Upper lobe of right lung (tissue), 1 donor: ENCODE measurements around the gene KNDC1. TPM values are rescaled to one million over a fixed set of nuclear protein-coding genes. Genes with fewer than 3 reads are reported as not detected.

ENCODE experiments used
- ATAC-seq: fragments of 200-7000 bp; cut with Tn5 transposase; one replicate; pipeline ENCODE4 v1.9.1; 2020; ENCODE audit warnings: mild to moderate bottlenecking, moderate library complexity
- DNase-seq: peaks from one replicate; pipeline ENCODE4 v3.0.0-alpha.2; 2020
- H3K27ac ChIP-seq: fragments of 200-600 bp; one replicate; pipeline ENCODE4 v1.8.0; 2022
- H3K27me3 ChIP-seq: fragments of 200-600 bp; one replicate; pipeline ENCODE4 v1.8.0; 2022; ENCODE audit warnings: mild to moderate bottlenecking
- H3K36me3 ChIP-seq: fragments of 200-600 bp; one replicate; pipeline ENCODE4 v1.8.0; 2022
- H3K4me1 ChIP-seq: fragments of 200-600 bp; one replicate; pipeline ENCODE4 v1.8.0; 2022
- H3K4me3 ChIP-seq: fragments of 200-600 bp; one replicate; pipeline ENCODE4 v1.8.0; 2022; ENCODE audit warnings: mild to moderate bottlenecking
- H3K9me3 ChIP-seq: fragments of 200-600 bp; one replicate; pipeline ENCODE4 v1.8.0; 2022
- intact Hi-C: fragments of 100-400 bp; cut with DNase I; formaldehyde crosslinking; loops from one replicate; pipeline ENCODE4 v1.11.0; 2022
- total RNA-seq: library from RNA; stranded (reverse); fragmentation: NEBNext Ultra II Directional; extraction: Animal tissue kit (Norgen Biotek cat#: 25700); gene quantifications from one replicate; pipeline ENCODE4 v1.2.1, GENCODE V29; 2021
- TF ChIP-seq, protein P1 (sequence below): fragments of 200-600 bp; IDR thresholded peaks from one replicate; pipeline ENCODE4 v1.8.0; 2022; ENCODE audit warnings: antibody characterized with exemption
- donor health status: DM: no; HTN: yes; CAD: no; lungs with severe emphysema.

Gene KNDC1
- total RNA-seq, 1 donor from 2014 or later, result 14.3 TPM

DNA sequence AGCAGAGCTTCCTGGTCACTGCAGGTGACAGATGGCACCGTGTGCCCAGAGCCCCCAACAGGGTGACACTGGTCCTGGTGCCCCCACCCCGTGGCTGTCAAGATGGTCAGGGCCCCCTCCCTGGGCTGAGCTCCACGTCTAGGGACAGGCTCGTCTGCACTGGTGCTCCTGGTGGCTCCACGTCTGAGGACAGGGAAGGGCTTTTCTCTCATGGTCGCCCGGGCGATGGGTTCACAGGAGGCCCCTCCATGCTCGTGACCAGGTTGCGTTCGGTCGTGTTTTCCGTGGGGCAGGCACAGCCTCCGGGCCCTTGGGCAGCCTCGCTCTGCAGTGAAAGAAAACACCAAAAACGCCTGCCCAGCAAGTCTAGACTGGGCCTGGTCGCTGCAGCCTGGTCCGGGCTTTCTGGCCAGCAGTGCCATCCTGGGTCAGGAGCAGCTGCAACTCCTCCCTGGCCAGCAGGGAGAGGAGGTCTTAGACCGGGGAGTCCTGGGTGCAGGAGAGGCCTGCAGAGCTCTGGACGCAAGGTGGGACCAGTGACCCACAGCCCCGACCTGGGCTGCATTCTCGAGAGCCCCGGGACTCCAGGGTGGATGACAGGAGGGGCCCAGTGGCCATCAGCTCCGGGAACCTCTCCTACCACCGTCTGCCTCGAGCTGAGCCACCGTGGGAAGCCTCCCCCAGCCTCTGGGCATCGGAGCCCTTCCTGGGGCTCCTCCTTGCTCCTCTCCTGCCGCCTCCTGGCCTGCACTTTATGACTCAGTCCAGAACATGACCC is 42.1 kb downstream of the KNDC1 start:
- no peak for DNase-seq
- Histone ChIP-seq H3K4me1 (no peaks in the 10 kb centered on the region), H3K9me3 (no peaks in the 10 kb centered on the region), H3K4me3 (no peak overlapping the region), H3K27ac (no peak overlapping the region), H3K36me3 (no peaks in the 10 kb centered on the region), H3K27me3 (no peaks in the 10 kb centered on the region)
- no peak for ATAC-seq
- intact Hi-C loops, result no loop called here
- TF ChIP-seq, protein P1, sequence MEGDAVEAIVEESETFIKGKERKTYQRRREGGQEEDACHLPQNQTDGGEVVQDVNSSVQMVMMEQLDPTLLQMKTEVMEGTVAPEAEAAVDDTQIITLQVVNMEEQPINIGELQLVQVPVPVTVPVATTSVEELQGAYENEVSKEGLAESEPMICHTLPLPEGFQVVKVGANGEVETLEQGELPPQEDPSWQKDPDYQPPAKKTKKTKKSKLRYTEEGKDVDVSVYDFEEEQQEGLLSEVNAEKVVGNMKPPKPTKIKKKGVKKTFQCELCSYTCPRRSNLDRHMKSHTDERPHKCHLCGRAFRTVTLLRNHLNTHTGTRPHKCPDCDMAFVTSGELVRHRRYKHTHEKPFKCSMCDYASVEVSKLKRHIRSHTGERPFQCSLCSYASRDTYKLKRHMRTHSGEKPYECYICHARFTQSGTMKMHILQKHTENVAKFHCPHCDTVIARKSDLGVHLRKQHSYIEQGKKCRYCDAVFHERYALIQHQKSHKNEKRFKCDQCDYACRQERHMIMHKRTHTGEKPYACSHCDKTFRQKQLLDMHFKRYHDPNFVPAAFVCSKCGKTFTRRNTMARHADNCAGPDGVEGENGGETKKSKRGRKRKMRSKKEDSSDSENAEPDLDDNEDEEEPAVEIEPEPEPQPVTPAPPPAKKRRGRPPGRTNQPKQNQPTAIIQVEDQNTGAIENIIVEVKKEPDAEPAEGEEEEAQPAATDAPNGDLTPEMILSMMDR, result no peak

DNA sequence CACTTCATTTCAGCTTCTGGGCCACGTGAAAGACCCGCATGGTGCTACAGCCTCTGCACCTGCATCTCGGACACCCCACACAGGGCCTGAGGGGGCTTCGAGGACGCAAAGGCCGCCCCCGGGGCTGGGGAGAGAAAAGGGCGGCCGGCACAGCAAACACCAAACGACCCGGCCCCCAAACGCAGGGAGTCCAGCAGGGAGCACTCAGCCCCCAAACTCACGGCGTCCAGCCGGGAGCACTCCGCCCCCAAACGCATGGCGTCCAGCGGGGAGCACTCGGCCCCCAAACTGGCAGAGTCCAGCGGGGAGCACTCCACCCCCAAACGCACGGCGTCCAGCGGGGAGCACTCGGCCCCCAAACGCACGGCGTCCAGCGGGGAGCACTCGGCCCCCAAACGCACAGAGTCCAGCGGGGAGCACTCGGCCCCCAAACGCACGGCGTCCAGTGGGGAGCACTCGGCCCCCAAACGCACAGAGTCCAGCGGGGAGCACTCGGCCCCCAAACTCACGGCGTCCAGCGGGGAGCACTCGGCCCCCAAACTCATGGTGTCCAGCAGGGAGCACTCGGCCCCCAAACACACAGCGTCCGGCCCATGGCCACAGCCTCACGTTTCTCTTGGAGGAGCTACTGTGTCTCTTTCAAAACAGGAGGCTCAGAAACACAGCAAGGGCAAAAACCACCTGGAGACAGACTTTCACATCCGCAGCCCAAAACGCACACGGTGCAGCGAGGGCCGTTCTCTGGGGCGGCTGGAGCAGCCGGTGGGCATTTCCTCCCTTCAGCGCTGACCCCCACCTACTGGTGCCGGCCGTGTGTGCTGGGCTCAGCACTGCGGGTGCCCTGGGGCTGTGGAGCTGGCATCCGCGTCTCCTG is 43.0 kb downstream of the KNDC1 start:
- intact Hi-C loops, result no loop called here
- no peak overlapping the region for H3K4me3 ChIP-seq
- no peaks in the 10 kb centered on the region for H3K27me3 ChIP-seq
- DNase-seq, result no peak
- TF ChIP-seq, protein P1, result no peak
- H3K9me3 ChIP-seq, result no peaks in the 10 kb centered on the region
- ATAC-seq, result no peak
- H3K4me1 ChIP-seq, result no peaks in the 10 kb centered on the region
- no peaks in the 10 kb centered on the region for H3K36me3 ChIP-seq
- no peak overlapping the region for H3K27ac ChIP-seq

DNA sequence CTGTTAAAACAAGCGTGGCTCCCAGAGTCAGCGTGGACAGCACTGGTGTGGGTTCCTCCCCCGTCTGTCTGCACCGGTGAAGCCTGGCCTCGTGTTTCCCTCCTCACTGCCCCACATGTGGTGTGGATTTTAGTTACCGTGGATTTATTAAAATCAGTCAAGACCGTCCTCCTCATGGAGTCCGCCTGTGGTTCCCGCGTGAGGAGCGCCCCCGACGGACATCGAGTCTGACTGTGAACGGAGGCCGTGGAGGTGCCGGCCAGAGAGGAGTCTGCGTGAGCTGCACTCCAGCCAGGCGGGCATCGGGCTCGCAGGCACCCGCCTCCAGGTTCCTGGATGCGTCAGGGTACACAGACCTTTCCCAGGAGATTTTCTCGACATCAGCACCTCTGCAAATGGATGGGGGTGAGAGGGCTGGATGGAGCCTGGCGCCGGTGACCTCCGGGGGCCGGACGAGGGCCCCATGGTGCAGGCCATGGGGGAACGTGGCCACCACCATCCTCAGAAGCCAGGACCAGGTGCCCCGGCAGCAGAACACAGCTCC is 43.7 kb downstream of the KNDC1 start:
- Histone ChIP-seq H3K27ac (no peak overlapping the region), H3K36me3 (no peaks in the 10 kb centered on the region), H3K27me3 (no peaks in the 10 kb centered on the region), H3K9me3 (no peaks in the 10 kb centered on the region), H3K4me1 (no peaks in the 10 kb centered on the region), H3K4me3 (no peak overlapping the region)
- DNase-seq (no peak), ATAC-seq (no peak)
- TF ChIP-seq, protein P1, result no peak
- intact Hi-C loops, result no loop called here

DNA sequence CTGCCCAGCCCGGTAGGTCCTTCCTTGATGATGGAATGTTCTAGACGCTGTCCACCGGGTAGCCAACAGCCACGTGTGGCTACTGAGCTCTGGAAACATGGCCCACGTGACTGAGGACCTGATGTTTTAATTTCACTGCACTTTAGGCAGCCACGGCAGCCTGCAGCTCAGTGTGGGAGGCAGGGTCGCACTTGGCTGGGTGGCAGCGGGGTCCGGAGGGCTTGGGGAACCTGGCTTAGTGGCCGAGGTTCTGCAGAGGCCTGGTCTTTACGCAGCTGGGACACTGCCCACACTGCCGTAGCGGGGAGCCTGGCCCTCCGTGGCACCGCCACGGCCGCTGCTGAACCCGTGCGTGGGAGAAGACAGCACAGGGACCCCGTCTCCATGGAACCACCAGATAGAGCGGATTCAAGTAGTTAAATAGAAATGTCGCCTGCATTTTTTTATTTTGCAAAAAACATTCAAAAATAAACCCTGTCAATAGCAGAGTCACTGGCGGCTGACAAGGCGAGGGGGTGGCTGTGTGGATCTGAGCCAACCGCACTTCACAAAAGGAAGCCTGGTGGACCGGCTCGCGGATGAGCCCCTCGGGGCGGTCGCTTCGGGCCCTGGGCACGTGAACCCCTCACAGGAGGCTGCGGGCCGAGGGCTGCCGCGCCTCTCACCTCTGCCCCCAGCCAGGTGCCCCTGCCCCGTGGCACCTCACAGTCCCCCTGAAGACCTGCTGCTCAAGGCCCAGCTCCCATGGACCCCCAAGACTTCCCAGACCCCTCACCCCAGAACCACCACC is 44.4 kb downstream of the KNDC1 start:
- no peaks in the 10 kb centered on the region for H3K4me1 ChIP-seq
- H3K27me3 ChIP-seq, result no peaks in the 10 kb centered on the region
- no peak overlapping the region for H3K27ac ChIP-seq
- no peaks in the 10 kb centered on the region for H3K9me3 ChIP-seq
- DNase-seq (no peak), ATAC-seq (no peak)
- H3K36me3 ChIP-seq, result no peaks in the 10 kb centered on the region
- intact Hi-C loops, result no loop called here
- no peak overlapping the region for H3K4me3 ChIP-seq
- TF ChIP-seq, protein P1, result no peak

DNA sequence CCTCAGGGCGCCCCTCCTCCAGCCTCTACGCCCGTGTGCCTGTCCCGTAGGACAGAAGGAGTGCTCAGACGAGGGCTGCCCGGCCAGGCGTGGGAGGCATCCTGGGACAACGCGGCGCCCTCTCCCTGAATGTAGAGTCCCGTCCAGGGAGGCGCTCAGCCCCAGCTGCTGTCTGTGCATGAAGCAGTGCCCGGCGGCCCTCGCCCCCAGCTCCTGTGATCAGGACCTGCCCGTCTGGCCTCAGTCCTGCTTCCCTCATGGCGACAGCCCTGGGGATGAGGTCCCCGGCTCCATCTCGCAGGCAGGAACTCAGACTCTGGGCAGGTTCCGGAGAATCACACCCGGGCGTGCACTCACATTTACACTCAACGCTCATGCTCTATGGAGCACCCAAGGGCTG is 45.1 kb downstream of the KNDC1 start:
- DNase-seq, result no peak
- TF ChIP-seq, protein P1, result no peak

More for the DNA sequence above, 45.1 kb downstream of the KNDC1 start:
- no peak for ATAC-seq
- intact Hi-C loops, result no loop called here
- Histone ChIP-seq H3K9me3 (no peaks in the 10 kb centered on the region), H3K36me3 (no peaks in the 10 kb centered on the region), H3K27ac (no peak overlapping the region), H3K27me3 (no peaks in the 10 kb centered on the region), H3K4me3 (no peak overlapping the region), H3K4me1 (no peaks in the 10 kb centered on the region)
